Measurements from ENCODE around the gene ZNF184. TPM values are rescaled to one million over a fixed set of nuclear protein-coding genes. Genes with fewer than 3 reads are reported as not detected.
"Not testable (repeated sequence)": the region's sequence is repeated elsewhere in the genome, so short reads cannot be mapped to it uniquely, and the experiment has no call there.

ZNF184 gene
- total and polyA plus RNA-seq, 10 of the 15 experiments (the other 5 are each of a cell fraction or from before 2014, with no cell fraction given): 4.1 to 15.1 (median 8.3) TPM

GRCh38 chr6:27426045-27426620 is 46.8 kb downstream of the ZNF184 start (continued):
- TF ChIP-seq TCF12 (IDR thresholded peaks at IDR 0.05; ENCODE audit: low read depth, low read length): no peak
- TF ChIP-seq, protein P1, sequence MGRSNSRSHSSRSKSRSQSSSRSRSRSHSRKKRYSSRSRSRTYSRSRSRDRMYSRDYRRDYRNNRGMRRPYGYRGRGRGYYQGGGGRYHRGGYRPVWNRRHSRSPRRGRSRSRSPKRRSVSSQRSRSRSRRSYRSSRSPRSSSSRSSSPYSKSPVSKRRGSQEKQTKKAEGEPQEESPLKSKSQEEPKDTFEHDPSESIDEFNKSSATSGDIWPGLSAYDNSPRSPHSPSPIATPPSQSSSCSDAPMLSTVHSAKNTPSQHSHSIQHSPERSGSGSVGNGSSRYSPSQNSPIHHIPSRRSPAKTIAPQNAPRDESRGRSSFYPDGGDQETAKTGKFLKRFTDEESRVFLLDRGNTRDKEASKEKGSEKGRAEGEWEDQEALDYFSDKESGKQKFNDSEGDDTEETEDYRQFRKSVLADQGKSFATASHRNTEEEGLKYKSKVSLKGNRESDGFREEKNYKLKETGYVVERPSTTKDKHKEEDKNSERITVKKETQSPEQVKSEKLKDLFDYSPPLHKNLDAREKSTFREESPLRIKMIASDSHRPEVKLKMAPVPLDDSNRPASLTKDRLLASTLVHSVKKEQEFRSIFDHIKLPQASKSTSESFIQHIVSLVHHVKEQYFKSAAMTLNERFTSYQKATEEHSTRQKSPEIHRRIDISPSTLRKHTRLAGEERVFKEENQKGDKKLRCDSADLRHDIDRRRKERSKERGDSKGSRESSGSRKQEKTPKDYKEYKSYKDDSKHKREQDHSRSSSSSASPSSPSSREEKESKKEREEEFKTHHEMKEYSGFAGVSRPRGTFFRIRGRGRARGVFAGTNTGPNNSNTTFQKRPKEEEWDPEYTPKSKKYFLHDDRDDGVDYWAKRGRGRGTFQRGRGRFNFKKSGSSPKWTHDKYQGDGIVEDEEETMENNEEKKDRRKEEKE (IDR thresholded peaks at IDR 0.05): no peak

GRCh38 chr6:27424851-27425250 is 48.1 kb downstream of the ZNF184 start:
- BruUV-seq (replicated peaks); H3K36me3 ChIP-seq (ENCODE audit: control insufficient read depth in 2 of 2, insufficient read depth in 2 of 2, low read length in 1 of 2); H3K4me1 ChIP-seq (ENCODE audit: control insufficient read depth, insufficient read depth, low read length); H3K9ac ChIP-seq (ENCODE audit: control insufficient read depth, insufficient read depth, low read length); POLR2A ChIA-PET; H2AFZ ChIP-seq (ENCODE audit: control insufficient read depth, low read depth, low read length); H4K20me1 ChIP-seq (ENCODE audit: control insufficient read depth, insufficient read depth); DNase-seq (ENCODE audit: low read depth, low spot score); CTCF ChIA-PET; ATAC-seq; H3K4me2 ChIP-seq (ENCODE audit: control insufficient read depth, insufficient read depth); H3K79me2 ChIP-seq (ENCODE audit: control insufficient read depth, insufficient read depth, low read length); RAD21 ChIA-PET (ENCODE audit: unreplicated experiment); intact Hi-C loops (cut with micrococcal nuclease; ENCODE audit: unreplicated experiment); in situ Hi-C loops (cut with MboI); H3K27me3 ChIP-seq (replicated peaks in 1 of 2; ENCODE audit: control insufficient read depth in 2 of 2, insufficient read depth in 2 of 2, low read length in 1 of 2); SMC1A ChIA-PET (ENCODE audit: uncharacterized antibody, unreplicated experiment); H3K27ac ChIP-seq (ENCODE audit: control insufficient read depth, insufficient read depth); FAIRE-seq; H3K9me3 ChIP-seq (replicated peaks; ENCODE audit: control insufficient read depth, insufficient read depth, low read length); H3K4me3 ChIP-seq: not testable (repeated sequence)
- 83% methylated on average over 29 of the region's 36 CpGs for WGBS (ENCODE audit: insufficient coverage, insufficient replicate concordance, low lambda C conversion rate, missing lambda C conversion rate)

Data from GM12878 (cell line).